ENCODE results near the gene PSMA7. TPM values are rescaled to one million over a fixed set of nuclear protein-coding genes. Genes with fewer than 3 reads are reported as not detected.

The PSMA7 gene
- total RNA-seq, 1 donor from 2014 or later = 318 TPM

DNA sequence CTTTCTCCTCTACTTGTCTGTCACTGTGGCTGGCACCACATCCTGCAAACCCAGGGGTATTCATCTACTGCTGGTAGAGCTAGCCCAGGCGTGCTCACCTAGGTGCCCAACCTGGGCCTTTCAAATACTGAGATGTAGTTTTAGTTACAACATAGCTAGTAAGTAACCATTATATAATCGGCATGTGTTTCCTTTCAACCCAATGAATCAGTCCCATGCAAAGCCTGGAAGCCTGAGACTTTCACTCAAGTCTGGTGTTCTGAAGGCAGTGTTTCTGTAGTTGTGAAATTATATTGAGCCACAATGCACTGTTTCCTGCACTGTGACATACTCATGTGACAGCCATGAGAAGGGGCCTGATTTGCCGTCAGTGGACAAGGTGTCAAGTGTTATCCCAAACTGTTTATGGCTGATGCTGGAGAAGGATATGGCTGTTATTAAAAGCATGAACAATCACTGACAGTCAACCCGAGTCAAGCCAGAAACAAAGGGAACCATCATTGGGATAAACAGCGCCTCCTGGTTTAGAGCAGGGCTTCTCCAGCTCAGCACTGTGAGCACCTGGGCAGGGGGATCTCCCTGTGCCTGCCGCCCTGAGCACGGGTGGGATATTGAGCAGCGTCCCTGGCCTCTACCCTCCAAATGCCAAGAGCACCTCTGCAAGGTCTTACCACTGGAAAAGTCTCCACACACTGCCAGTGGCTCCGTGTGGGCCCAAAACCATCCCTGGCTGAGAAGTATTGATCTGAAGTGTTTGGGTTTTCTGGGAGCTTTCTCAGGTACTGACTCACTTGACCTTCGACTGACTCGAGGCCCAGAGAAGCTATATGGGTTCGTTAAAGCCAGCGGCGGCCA is 1.6 kb downstream of the PSMA7 start:
- Mint-ChIP-seq H3K9me3 (no peaks in the 10 kb centered on the region), H3K27ac (ENCODE audit: unreplicated experiment) (peak overlapping the region; percentile 94), H3K36me3 (ENCODE audit: low read depth) (peaks cover 24% of the 10 kb centered on the region), H3K4me3 (peak overlapping the region; percentile 98), H3K4me1 (peaks cover 37% of the 10 kb centered on the region), H3K27me3 (ENCODE audit: low read depth) (peaks cover 5% of the 10 kb centered on the region)
- TF ChIP-seq, protein P1, sequence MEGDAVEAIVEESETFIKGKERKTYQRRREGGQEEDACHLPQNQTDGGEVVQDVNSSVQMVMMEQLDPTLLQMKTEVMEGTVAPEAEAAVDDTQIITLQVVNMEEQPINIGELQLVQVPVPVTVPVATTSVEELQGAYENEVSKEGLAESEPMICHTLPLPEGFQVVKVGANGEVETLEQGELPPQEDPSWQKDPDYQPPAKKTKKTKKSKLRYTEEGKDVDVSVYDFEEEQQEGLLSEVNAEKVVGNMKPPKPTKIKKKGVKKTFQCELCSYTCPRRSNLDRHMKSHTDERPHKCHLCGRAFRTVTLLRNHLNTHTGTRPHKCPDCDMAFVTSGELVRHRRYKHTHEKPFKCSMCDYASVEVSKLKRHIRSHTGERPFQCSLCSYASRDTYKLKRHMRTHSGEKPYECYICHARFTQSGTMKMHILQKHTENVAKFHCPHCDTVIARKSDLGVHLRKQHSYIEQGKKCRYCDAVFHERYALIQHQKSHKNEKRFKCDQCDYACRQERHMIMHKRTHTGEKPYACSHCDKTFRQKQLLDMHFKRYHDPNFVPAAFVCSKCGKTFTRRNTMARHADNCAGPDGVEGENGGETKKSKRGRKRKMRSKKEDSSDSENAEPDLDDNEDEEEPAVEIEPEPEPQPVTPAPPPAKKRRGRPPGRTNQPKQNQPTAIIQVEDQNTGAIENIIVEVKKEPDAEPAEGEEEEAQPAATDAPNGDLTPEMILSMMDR (conservative IDR thresholded peaks at IDR 0.05) = peak; percentile 46
- no peak for DNase-seq (ENCODE audit: low read depth, low spot score)

DNA sequence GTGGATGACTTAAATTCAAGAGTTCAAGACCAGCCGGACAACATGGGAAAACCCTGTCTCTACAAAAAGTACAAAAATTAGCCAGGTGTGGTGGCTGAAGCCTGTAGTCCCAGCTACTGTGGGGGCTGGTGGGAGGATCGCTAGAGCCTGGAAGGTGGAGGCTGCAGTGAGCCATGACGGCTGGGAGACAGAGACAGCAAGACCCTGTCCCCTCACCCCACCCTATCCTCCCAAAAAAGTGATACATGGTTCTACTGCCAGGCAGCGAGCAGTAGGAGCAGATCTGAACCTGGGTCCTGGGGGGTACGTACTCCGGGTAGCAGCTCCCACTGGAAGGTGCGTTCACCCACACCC is 2.2 kb downstream of the PSMA7 start:
- peaks cover 5% of the 10 kb centered on the region for H3K27me3 Mint-ChIP-seq (ENCODE audit: low read depth)
- H3K4me3 Mint-ChIP-seq = peak overlapping the region; percentile 98
- H3K9me3 Mint-ChIP-seq = no peaks in the 10 kb centered on the region
- TF ChIP-seq, protein P1 (conservative IDR thresholded peaks at IDR 0.05) = no peak
- peaks cover 26% of the 10 kb centered on the region for H3K36me3 Mint-ChIP-seq (ENCODE audit: low read depth)
- peaks cover 37% of the 10 kb centered on the region for H3K4me1 Mint-ChIP-seq
- peak overlapping the region; percentile 94 for H3K27ac Mint-ChIP-seq (ENCODE audit: unreplicated experiment)
- no peak for DNase-seq (ENCODE audit: low read depth, low spot score)

DNA sequence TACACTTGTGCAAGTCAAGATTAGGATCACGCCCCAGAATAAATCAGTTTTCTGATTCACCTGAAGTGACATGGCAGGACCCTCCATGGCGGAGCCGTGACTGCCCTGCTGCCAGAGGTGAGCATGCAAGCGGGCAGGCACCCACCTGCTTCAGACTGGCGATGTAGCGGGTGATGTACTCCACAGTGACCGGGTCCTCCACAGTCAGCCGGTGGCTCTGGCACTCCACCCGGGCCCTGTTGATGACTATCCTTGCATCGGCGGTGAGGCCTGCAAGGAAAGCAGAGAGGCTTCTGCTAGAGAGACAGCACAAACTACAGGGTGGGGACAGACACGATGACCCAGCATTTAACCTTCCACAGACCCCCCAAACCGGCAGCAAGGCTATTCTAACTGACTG is 3.6 kb downstream of the PSMA7 start:
- Mint-ChIP-seq H3K4me3 (peak overlapping the region; percentile 98), H3K4me1 (peaks cover 26% of the 10 kb centered on the region), H3K9me3 (no peaks in the 10 kb centered on the region), H3K27ac (ENCODE audit: unreplicated experiment) (no peak overlapping the region), H3K27me3 (ENCODE audit: low read depth) (peaks cover 5% of the 10 kb centered on the region), H3K36me3 (ENCODE audit: low read depth) (peaks cover 26% of the 10 kb centered on the region)
- no peak for DNase-seq (ENCODE audit: low read depth, low spot score)
- TF ChIP-seq, protein P1 (conservative IDR thresholded peaks at IDR 0.05) = no peak

DNA sequence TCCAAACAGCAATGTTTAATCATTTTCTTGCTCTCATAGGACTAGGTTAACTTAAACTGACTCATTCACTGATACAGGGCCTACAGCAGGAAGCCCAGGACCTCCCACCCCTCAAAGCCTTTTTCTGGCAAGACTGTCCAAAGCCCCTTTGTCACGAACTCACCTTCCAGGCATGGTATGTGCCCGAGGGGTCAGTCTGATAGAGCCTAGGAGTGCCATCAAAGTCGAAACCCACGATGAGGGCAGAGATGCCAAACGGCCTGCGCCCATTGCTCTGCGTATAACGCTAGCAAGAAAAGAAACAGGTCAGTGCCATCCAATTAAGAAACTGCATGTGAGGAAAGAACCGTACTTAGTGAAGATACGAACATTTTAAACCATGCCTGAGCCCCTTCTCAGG is 4.3 kb downstream of the PSMA7 start:
- H3K36me3 Mint-ChIP-seq (ENCODE audit: low read depth) = peaks cover 29% of the 10 kb centered on the region
- H3K27ac Mint-ChIP-seq (ENCODE audit: unreplicated experiment) = no peak overlapping the region
- peaks cover 22% of the 10 kb centered on the region for H3K4me1 Mint-ChIP-seq
- TF ChIP-seq, protein P1 (conservative IDR thresholded peaks at IDR 0.05) = no peak
- no peaks in the 10 kb centered on the region for H3K9me3 Mint-ChIP-seq
- peak overlapping the region; percentile 51 for H3K4me3 Mint-ChIP-seq
- no peak for DNase-seq (ENCODE audit: low read depth, low spot score)
- H3K27me3 Mint-ChIP-seq (ENCODE audit: low read depth) = peaks cover 5% of the 10 kb centered on the region

DNA sequence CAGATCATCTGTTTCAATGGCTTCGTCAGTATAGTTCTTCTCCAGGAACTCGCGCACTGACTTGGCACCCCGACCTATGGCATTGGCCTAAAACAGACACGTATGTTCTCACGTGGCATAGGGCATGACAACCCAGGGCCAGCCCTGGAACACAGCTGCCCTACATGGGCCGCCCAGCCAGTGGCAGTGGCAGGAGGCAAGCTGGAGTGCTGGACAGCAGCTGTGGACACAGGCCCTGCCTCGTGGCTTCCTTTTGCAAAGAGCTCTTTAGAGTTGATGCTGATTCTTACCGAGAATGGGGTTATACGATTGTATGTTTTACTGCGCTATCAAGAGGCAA is 5.0 kb downstream of the PSMA7 start:
- no peaks in the 10 kb centered on the region for H3K9me3 Mint-ChIP-seq
- peaks cover 22% of the 10 kb centered on the region for H3K4me1 Mint-ChIP-seq
- H3K4me3 Mint-ChIP-seq = peak overlapping the region; percentile 82
- H3K36me3 Mint-ChIP-seq (ENCODE audit: low read depth) = peaks cover 29% of the 10 kb centered on the region
- DNase-seq (ENCODE audit: low read depth, low spot score) = no peak
- H3K27me3 Mint-ChIP-seq (ENCODE audit: low read depth) = peaks cover 5% of the 10 kb centered on the region
- H3K27ac Mint-ChIP-seq (ENCODE audit: unreplicated experiment) = peak overlapping the region; percentile 64
- TF ChIP-seq, protein P1 (conservative IDR thresholded peaks at IDR 0.05) = no peak
